Tibial nerve (tissue), 4 donors: ENCODE measurements around the gene ZBTB5. TPM values are rescaled to one million over a fixed set of nuclear protein-coding genes. Genes with fewer than 3 reads are reported as not detected.

Experiments
- DNase-seq, 2 donors: peaks; one replicate each; pipeline ENCODE4 v3.0.0-alpha.2; 2019; ENCODE audit warnings: low spot score in 2 of 2
- H3K27ac ChIP-seq, 4 donors: fragments of 200-600 bp; sonication (generic) in 3 of 4; one replicate each; pipeline ENCODE4 v1.5.1; 2017 to 2019; ENCODE audit warnings: mild to moderate bottlenecking in 1 of 4
- H3K27me3 ChIP-seq, 2 donors: fragments of 200-600 bp; sonication (generic) in 1 of 2; one replicate each; pipeline versions ENCODE4 v1.5.1 to v1.6.0; 2017 to 2019
- H3K36me3 ChIP-seq, 3 donors: fragments of 200-600 bp; sonication (generic); one replicate each; pipeline ENCODE4 v1.5.1; 2018 to 2019
- H3K4me1 ChIP-seq, 4 donors: fragments of 200-600 bp; sonication (generic) in 3 of 4; one replicate each; pipeline ENCODE4 v1.5.1; 2017 to 2019
- H3K4me3 ChIP-seq, 4 donors: fragments of 200-600 bp; sonication (generic) in 3 of 4; one replicate each; pipeline ENCODE4 v1.5.1; 2017 to 2019; ENCODE audit warnings: mild to moderate bottlenecking in 1 of 4, moderate library complexity in 1 of 4
- H3K9me3 ChIP-seq, 4 donors: fragments of 200-600 bp; sonication (generic) in 3 of 4; one replicate each; pipeline ENCODE4 v1.5.1; 2017 to 2019
- CTCF ChIP-seq, 5 experiments: fragments of 200-600 bp in 3 of 5; fragments of 450-650 bp in 2 of 5; sonication (generic) in 3 of 5; IDR thresholded peaks; one replicate each; pipeline ENCODE4 v1.5.1; 2016 to 2019; ENCODE audit warnings: antibody characterized with exemption in 5 of 5, mild to moderate bottlenecking in 3 of 5, moderate library complexity in 2 of 5
- EP300 ChIP-seq, 2 donors: sonication (generic); formaldehyde crosslinking; IDR thresholded peaks; one replicate each; pipeline ENCODE4 v1.6.1; 2017; ENCODE audit warnings: antibody characterized with exemption in 2 of 2, mild to moderate bottlenecking in 1 of 2
- POLR2A ChIP-seq, 2 donors: fragments of 450-650 bp; IDR thresholded peaks; one replicate each; pipeline ENCODE4 v1.6.1; 2017; ENCODE audit warnings: antibody characterized with exemption in 2 of 2, mild to moderate bottlenecking in 2 of 2, moderate library complexity in 2 of 2
- WGBS, 2 donors: methylation state at CpG; one replicate each; pipeline ENCODE4 v1.1.5; 2018; 5-methylcytosine and 5-hydroxymethylcytosine counted together
- total RNA-seq, 4 donors: library from RNA; depleted of rRNA; stranded (reverse); fragments of >200 nt; gene quantifications; one replicate each; pipeline ENCODE4 v1.1.0, GENCODE V29; 2016

Gene ZBTB5
- total RNA-seq, 4 donors from 2014 or later, result 9.6 to 15.1 (median 13.5) TPM

- Histone ChIP-seq H3K4me1 (peaks cover 0 to 44% (median 23%) of the 10 kb centered on the region in 4 donors), H3K27me3 (no peaks in the 10 kb centered on the region), H3K27ac (peak overlapping the region; percentile 96 to 97 (median 97)), H3K36me3 (no peaks in the 10 kb centered on the region), H3K4me3 (peak overlapping the region; percentile 59 to 97 (median 80)), H3K9me3 (no peaks in the 10 kb centered on the region)
- WGBS, 2 donors, result 17% methylated on average over 3 of the region's 3 CpGs
- no peak for DNase-seq
- TF ChIP-seq POLR2A (IDR thresholded peaks at IDR 0.05), result no peak
- no peak for TF ChIP-seq CTCF (IDR thresholded peaks at IDR 0.05)
- no peak for TF ChIP-seq EP300 (IDR thresholded peaks at IDR 0.05)
These were observed 1.2 kb downstream of the ZBTB5 start for GRCh38 chr9:37464006-37464405.

- H3K36me3 ChIP-seq, result peaks cover 0 to 11% (median 0%) of the 10 kb centered on the region in 3 donors
- H3K27ac ChIP-seq, result no peak overlapping the region
- no peak for DNase-seq
- H3K9me3 ChIP-seq, result peaks cover 0 to 9% (median 0%) of the 10 kb centered on the region in 4 donors
- TF ChIP-seq POLR2A (IDR thresholded peaks at IDR 0.05), result no peak
- TF ChIP-seq CTCF (IDR thresholded peaks at IDR 0.05), result no peak
- TF ChIP-seq EP300 (IDR thresholded peaks at IDR 0.05), result no peak
- H3K4me3 ChIP-seq, result no peak overlapping the region
- WGBS, 2 donors, result 78 to 80% methylated on average over 1 of the region's 1 CpG
- no peaks in the 10 kb centered on the region for H3K27me3 ChIP-seq
- H3K4me1 ChIP-seq, result peaks cover 0 to 50% (median 8%) of the 10 kb centered on the region in 4 donors
These were observed 8.4 kb downstream of the ZBTB5 start for GRCh38 chr9:37456817-37457216.

GRCh38 chr9:37455884-37456647 lies 9.2 kb downstream of the ZBTB5 start:
- H3K4me3 ChIP-seq, result no peak overlapping the region
- 78 to 79% methylated on average over 7 of the region's 7 CpGs for WGBS, 2 donors
- H3K9me3 ChIP-seq, result peaks cover 0 to 9% (median 0%) of the 10 kb centered on the region in 4 donors
- DNase-seq, result no peak
- no peak overlapping the region for H3K27ac ChIP-seq
- H3K27me3 ChIP-seq, result no peaks in the 10 kb centered on the region
- TF ChIP-seq EP300 (IDR thresholded peaks at IDR 0.05) (no peak), CTCF (IDR thresholded peaks at IDR 0.05) (no peak), POLR2A (IDR thresholded peaks at IDR 0.05) (no peak)
- peaks cover 0 to 11% (median 0%) of the 10 kb centered on the region in 3 donors for H3K36me3 ChIP-seq
- H3K4me1 ChIP-seq, result peaks cover 0 to 53% (median 8%) of the 10 kb centered on the region in 4 donors

GRCh38 chr9:37454238-37454637 lies 11.0 kb downstream of the ZBTB5 start:
- peaks cover 0 to 11% (median 0%) of the 10 kb centered on the region in 3 donors for H3K36me3 ChIP-seq

More at GRCh38 chr9:37454238-37454637, 11.0 kb downstream of the ZBTB5 start:
- DNase-seq, result no peak
- TF ChIP-seq EP300 (IDR thresholded peaks at IDR 0.05), result no peak
- TF ChIP-seq CTCF (IDR thresholded peaks at IDR 0.05), result no peak
- no peak for TF ChIP-seq POLR2A (IDR thresholded peaks at IDR 0.05)
- Histone ChIP-seq H3K9me3 (peaks cover 0 to 9% (median 0%) of the 10 kb centered on the region in 4 donors), H3K4me3 (no peak overlapping the region), H3K4me1 (peaks cover 0 to 47% (median 8%) of the 10 kb centered on the region in 4 donors), H3K27me3 (no peaks in the 10 kb centered on the region), H3K27ac (peak overlapping the region in 1 of 4 donors; percentile 1)
